ENCODE measurements around the gene CYP27A1. TPM values are rescaled to one million over a fixed set of nuclear protein-coding genes. Genes with fewer than 3 reads are reported as not detected.

CYP27A1 gene
- total and polyA plus RNA-seq, 2 of the 8 experiments (the other 6 are each of a cell fraction or from before 2014, with no cell fraction given), result 5.4 to 14.7 TPM

GRCh38 chr2:218814540-218815243 lies 32.7 kb downstream of the CYP27A1 start:
- Histone ChIP-seq H4K5ac (ENCODE audit: insufficient read length, low read depth, low read length) (no peak overlapping the region), H4K91ac (replicated peaks; ENCODE audit: insufficient read length, low read length) (no peak overlapping the region), H4K20me1 (replicated peaks in 1 of 2; ENCODE audit: control insufficient read depth in 1 of 2, insufficient read depth in 2 of 2, low read length in 2 of 2) (no peaks in the 10 kb centered on the region), H3K79me1 (ENCODE audit: low read depth, low read length) (no peaks in the 10 kb centered on the region), H3K4ac (replicated peaks; ENCODE audit: insufficient read length, low read depth, low read length) (no peak overlapping the region), H3K23me2 (ENCODE audit: low read depth, low read length) (no peaks in the 10 kb centered on the region), H3K27ac (ENCODE audit: low read depth, low read length) (no peak overlapping the region), H2BK5ac (ENCODE audit: low read depth, low read length) (no peak overlapping the region), H3K4me3 (ENCODE audit: extremely low read depth in 1 of 4, insufficient read depth in 2 of 4, low read depth in 3 of 4, low read length in 4 of 4) (no peak overlapping the region), H2BK12ac (ENCODE audit: low read depth, low read length) (0 out of 2 replicates have a peak overlapping the region, but pooled peaks have one; percentile 50), H3K4me1 (replicated peaks in 1 of 4; ENCODE audit: control insufficient read depth in 3 of 4, insufficient read depth in 4 of 4, low read length in 3 of 4) (no peaks in the 10 kb centered on the region), H2AFZ (ENCODE audit: low read length) (no peak overlapping the region), H2BK15ac (ENCODE audit: low read length) (no peak overlapping the region; the same call in 1 of the 2 replicates), H3K23ac (ENCODE audit: insufficient read length) (no peak overlapping the region), H3K18ac (ENCODE audit: extremely low read depth, low read length) (no peak overlapping the region), H2AK5ac (ENCODE audit: low read depth, low read length) (no peak overlapping the region), H2BK120ac (replicated peaks; ENCODE audit: low read depth, low read length) (no peak overlapping the region), H3K9me3 (ENCODE audit: insufficient read depth in 2 of 2, low read depth in 1 of 2, low read length in 1 of 2) (no peaks in the 10 kb centered on the region), H2BK20ac (ENCODE audit: low read length) (no peak overlapping the region), H3K14ac (ENCODE audit: insufficient read length) (no peak overlapping the region), H3K56ac (replicated peaks; ENCODE audit: insufficient read length, low read depth, low read length) (no peak overlapping the region), H3K4me2 (ENCODE audit: insufficient read depth in 1 of 2, low read depth in 2 of 2, low read length in 2 of 2) (no peak overlapping the region), H4K8ac (ENCODE audit: extremely low read depth, insufficient read depth, low read length) (peak overlapping the region; percentile 22; the same call in 1 of the 2 replicates), H3K27me3 (replicated peaks in 1 of 4; ENCODE audit: control insufficient read depth in 3 of 4, extremely low read depth in 1 of 4, insufficient read depth in 3 of 4, low read length in 3 of 4) (no peaks in the 10 kb centered on the region), H3K36me3 (ENCODE audit: control insufficient read depth in 2 of 4, insufficient read depth in 4 of 4, low read length in 3 of 4) (no peaks in the 10 kb centered on the region), H3K79me2 (ENCODE audit: control insufficient read depth in 1 of 2, insufficient read depth in 2 of 2, low read length in 2 of 2) (no peaks in the 10 kb centered on the region), H3K9ac (replicated peaks in 1 of 4; ENCODE audit: extremely low read depth in 1 of 4, low read depth in 3 of 4, low read length in 3 of 4) (no peak overlapping the region)
- ChIA-PET POLR2A (ENCODE audit: partially characterized antibody) (no interaction called here), CTCF (ENCODE audit: partially characterized antibody) (interaction anchor here (0.8 to 1.4 kb wide), 4 partner anchors 8 to 35 kb away, joined by 3 to 7 read pairs (median 4); no protein-coding TSS in a partner anchor)
- DNase-seq (ENCODE audit: low read depth in 1 of 2, low spot score in 2 of 2) (no peak), FAIRE-seq (no peak)
- 96% methylated on average over 11 of the region's 13 CpGs; no CpG with 5 or more reads in 1 of the 2 experiments for WGBS, 2 experiments (ENCODE audit: extremely low coverage in 1 of 2, insufficient coverage in 1 of 2, insufficient read length in 1 of 2, insufficient replicate concordance in 2 of 2, low coverage in 1 of 2, low lambda C conversion rate in 2 of 2, missing lambda C conversion rate in 1 of 2)
- no peak for TF ChIP-seq HDAC6 (IDR thresholded peaks at IDR 0.05; ENCODE audit: low read depth, low read length)
- TF ChIP-seq, protein P1, sequence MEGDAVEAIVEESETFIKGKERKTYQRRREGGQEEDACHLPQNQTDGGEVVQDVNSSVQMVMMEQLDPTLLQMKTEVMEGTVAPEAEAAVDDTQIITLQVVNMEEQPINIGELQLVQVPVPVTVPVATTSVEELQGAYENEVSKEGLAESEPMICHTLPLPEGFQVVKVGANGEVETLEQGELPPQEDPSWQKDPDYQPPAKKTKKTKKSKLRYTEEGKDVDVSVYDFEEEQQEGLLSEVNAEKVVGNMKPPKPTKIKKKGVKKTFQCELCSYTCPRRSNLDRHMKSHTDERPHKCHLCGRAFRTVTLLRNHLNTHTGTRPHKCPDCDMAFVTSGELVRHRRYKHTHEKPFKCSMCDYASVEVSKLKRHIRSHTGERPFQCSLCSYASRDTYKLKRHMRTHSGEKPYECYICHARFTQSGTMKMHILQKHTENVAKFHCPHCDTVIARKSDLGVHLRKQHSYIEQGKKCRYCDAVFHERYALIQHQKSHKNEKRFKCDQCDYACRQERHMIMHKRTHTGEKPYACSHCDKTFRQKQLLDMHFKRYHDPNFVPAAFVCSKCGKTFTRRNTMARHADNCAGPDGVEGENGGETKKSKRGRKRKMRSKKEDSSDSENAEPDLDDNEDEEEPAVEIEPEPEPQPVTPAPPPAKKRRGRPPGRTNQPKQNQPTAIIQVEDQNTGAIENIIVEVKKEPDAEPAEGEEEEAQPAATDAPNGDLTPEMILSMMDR (IDR thresholded peaks at IDR 0.05; ENCODE audit: control extremely low read depth in 1 of 3, insufficient read depth in 1 of 3, low read depth in 1 of 3, low read length in 3 of 3), result no peak
- no peak for TF ChIP-seq JUND (IDR thresholded peaks at IDR 0.05; ENCODE audit: low read length)
- no peak for TF ChIP-seq YY1 (IDR thresholded peaks at IDR 0.05; ENCODE audit: low read depth, low read length)
- no peak for TF ChIP-seq TEAD4 (IDR thresholded peaks at IDR 0.05; ENCODE audit: low read depth, low read length)
- TF ChIP-seq NANOG (IDR thresholded peaks at IDR 0.05; ENCODE audit: insufficient read depth, low read depth, low read length, poor library complexity, severe bottlenecking), result no peak
- no peak for TF ChIP-seq CTBP2 (IDR thresholded peaks at IDR 0.05; ENCODE audit: borderline replicate concordance, insufficient read depth, insufficient read length, low read length)
- TF ChIP-seq SP4 (IDR thresholded peaks at IDR 0.05; ENCODE audit: low read length), result no peak
